GM12873 (cell line): Measurements from ENCODE around the gene SPECC1L.

Experiments used
- TF ChIP-seq, protein P1 (sequence below): IDR thresholded peaks from 2 replicates; pipeline ENCODE4 v1.5.1; 2012; ENCODE audit warnings: low read depth, mild to moderate bottlenecking, moderate library complexity, low read length, control low read depth; ENCODE audit not compliant: insufficient read depth; ENCODE audit errors: missing control alignments

SPECC1L gene

GRCh38 chr22:24443668-24444067, 173.0 kb downstream of the SPECC1L start:
- TF ChIP-seq, protein P1, sequence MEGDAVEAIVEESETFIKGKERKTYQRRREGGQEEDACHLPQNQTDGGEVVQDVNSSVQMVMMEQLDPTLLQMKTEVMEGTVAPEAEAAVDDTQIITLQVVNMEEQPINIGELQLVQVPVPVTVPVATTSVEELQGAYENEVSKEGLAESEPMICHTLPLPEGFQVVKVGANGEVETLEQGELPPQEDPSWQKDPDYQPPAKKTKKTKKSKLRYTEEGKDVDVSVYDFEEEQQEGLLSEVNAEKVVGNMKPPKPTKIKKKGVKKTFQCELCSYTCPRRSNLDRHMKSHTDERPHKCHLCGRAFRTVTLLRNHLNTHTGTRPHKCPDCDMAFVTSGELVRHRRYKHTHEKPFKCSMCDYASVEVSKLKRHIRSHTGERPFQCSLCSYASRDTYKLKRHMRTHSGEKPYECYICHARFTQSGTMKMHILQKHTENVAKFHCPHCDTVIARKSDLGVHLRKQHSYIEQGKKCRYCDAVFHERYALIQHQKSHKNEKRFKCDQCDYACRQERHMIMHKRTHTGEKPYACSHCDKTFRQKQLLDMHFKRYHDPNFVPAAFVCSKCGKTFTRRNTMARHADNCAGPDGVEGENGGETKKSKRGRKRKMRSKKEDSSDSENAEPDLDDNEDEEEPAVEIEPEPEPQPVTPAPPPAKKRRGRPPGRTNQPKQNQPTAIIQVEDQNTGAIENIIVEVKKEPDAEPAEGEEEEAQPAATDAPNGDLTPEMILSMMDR, result no peak

DNA sequence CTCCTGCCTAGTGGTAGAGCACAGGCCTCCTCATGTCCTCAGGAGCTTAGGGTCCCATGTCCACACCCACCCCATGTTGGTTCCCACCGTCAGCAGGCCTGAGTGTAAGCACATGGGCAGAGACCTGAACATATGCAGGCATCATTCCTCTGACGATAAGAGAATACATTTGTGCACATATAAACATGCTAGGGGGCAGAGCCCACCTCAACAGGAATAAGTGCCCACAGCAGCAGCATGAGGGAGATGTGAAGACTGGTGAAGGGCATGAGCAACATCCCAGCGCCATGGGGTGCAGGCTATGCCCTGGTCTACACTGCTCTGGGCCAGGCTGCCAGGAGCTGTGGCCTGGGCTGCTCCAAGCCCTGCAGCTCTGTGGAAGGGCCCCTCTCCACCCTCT, 173.6 kb downstream of the SPECC1L start:
- TF ChIP-seq, protein P1, result no peak

DNA sequence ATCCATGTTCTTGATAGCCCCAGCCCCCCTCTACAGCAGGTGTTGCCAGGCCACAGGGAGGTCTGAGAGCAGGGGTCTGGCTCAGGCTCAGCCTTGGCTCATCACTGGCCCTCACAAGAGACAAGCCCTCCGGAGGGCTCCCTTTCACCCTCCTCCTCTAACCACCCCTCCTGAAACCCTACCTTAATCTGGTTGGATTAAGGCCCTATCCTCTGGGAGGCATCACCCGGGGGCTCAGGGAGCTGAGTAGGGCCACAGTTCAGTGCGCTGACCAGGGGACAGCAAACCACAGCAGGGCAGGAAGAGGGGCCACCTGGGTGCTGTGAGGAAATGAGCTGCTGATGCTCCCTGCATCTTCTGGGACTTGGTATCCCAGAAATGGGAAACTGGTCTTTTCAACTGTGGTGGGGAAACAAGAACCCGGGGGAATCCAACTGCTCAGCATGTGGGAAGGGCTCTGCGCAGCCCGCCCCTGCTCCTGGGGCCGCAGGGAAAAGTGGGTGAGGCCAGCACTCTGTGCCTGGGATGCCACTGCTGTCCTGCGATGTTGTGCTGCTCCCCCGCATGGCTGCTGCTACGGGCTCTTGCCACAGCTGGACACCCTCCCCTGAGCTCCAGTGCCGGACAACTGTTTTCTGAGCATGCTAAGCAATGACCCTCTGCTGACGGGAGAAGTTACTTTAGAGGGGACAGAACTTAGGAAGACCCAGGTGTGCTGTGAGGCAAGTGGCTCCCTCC, 174.3 kb downstream of the SPECC1L start:
- TF ChIP-seq, protein P1, result no peak

DNA sequence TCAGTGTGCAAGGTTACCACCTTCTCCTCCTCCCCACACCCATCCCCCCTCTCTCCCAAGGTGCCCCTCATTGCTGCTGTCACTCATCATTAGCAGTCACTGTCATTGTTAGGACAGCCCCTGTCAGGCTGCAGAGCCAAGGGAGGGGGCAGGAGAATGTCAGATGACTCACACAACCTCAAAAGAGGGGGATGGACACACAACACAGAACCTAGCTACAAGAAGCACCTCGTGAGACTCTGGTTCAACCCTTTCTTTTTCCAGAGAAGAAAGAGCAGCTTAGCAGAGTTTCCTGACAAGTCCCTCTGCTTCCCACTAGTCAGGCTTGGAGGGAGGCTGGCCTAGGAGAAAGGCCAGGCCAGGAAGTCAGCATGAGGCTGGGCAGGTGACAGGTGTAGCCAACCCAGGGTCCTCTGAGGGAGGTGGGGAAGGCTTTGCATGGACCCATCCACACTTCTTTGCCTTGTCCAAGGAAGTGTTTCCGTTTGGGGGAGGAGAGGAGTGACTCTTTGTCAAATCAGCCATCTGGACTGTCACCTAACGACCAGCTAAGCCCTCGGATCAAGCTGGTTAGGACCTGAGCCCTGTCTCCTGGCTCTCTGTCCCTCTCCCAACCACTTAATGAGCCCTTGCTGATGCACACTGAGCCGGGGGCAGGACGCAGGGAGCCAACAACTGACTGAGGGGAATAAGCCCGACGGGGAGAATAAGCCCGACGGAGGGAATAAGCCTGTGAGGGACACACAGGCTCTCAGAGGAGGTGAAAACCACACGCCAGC, 175.0 kb downstream of the SPECC1L start:
- TF ChIP-seq, protein P1, result no peak

GRCh38 chr22:24446260-24446611, 175.6 kb downstream of the SPECC1L start:
- TF ChIP-seq, protein P1, result no peak

DNA sequence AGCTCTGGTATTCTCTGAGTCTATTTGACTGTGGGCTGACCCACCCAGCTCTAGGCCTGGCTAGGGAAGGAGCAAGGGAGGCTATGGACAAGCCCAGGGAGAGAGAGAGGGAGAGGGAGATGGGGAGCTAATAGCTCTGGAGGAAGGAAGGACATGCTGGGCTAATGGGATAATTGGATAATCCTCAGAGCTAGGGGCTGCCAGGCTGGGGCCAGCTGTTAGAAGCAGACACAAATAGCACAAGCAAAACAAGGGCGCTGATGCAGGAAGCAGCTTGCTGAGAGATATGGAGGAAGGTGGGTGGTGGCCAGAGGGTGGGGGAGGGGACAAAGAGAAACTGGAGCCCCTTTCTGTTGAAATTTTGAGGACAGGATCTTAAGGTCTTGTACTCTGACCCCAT, 180.0 kb downstream of the SPECC1L start:
- TF ChIP-seq, protein P1, result no peak

GRCh38 chr22:24451162-24451561, 180.5 kb downstream of the SPECC1L start:
- TF ChIP-seq, protein P1, result no peak
